ENCODE measurements around the gene TBC1D9B.
A peak's percentile ranks its signal among the peaks of the same experiment; 100 is the strongest.

Gene TBC1D9B

DNA sequence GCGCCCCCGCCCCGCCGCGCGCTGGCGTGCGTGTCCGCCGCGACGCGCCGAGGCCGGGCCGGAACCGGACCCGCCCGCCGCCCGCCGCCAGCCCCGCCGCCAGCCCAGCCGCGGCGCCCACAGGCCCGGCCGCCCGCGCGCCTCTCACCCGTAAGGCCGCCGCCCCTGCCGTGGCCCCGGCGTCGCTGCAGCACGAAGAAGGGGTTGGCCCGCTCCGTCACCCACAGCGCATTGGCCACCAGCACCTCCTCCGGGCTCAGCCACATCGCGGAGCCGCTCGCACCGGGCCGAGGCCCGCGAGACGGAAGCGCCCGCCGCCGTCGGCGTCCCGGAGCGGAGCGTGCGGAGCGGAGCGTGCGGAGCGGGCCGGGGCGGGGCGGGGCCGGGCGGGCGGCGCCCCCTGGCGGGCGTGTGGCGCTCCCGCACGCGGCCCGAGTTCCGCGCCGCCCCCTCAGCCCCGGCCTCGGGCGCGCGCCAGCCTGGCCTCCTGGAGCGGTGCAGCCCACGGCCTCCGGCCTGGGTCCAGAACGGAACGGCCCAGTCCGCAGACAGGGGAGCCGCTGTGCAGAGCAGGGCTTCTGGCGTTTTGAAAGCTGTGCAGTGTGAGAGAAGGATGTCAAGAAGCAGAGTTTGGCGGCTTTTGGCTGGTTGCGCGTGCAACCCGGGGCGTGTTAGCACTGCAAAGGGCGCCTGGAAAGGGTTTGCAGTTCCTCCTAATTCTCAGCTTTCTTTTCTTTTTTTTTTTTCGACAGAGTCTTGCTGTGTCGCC is at the start of gene TBC1D9B:
Gene TBC1D9B (minus strand): TSS at position 342 of the 769 bp plus-strand sequence. CDS start 76 bp downstream, at position 266.
- DNase-seq, result peak; percentile 91

DNA sequence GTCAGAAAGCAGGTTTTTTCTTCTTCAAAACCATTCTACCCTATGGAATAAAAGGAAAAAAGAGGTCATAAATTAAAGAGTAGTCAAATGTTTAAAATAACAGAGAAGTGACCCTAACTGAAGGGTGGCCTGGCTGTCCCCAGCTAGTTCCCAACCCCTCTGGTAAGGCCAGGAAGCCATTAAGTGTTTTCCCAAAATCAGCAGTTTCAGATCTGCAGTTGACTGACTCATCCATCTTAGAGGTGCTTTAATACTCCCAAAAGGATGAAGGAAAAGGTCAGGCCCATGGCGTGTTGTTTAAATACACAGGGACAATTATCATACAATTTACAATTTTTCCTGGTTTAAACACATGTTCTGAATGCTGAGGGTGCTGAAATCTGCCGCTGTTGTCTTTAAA is 47.9 kb upstream of the TBC1D9B start:
- DNase-seq, result no peak

DNA sequence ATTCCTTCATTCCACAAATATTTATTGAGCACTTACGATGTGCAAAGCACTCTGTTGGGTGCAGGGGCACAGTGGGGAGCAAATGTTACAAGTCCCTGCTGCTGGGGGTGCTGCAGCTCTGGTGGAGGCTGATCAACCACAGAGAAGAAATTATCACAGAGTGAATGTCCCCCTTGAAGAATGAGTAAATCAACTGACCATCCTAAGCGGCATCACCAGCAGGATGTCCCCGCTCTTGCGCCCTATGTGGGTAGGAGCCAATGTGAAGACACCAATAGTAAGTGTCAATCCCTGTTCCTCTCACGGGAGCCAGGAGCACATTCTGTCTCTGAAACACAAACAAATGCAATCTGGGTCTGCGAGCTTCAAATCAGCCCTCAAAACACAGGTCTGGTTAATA is 47.4 kb upstream of the TBC1D9B start:
- no peak for DNase-seq

GRCh38 chr5:179954434-179954833 is 46.7 kb upstream of the TBC1D9B start:
- DNase-seq, result no peak

DNA sequence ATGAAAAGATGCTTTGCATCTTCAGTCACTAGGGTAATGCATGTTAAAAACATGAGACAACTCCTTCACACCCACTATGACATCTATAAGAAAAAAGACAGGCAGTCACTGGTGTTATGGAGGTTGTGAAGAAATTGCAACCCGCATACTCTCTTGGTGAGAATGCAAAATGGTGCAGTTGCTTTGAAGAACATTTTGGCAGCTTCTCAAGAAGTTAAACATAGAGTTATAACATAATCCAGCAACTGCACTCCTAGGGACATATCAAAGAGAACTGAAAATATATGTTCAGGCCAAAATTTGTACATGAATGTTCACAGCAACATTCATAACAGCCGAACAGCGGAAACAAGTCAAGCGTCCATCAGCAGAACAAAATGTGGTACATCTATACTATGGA is 46.3 kb upstream of the TBC1D9B start:
- DNase-seq, result no peak

GRCh38 chr5:179936976-179937681 is 29.4 kb upstream of the TBC1D9B start:
- no peak for DNase-seq

DNA sequence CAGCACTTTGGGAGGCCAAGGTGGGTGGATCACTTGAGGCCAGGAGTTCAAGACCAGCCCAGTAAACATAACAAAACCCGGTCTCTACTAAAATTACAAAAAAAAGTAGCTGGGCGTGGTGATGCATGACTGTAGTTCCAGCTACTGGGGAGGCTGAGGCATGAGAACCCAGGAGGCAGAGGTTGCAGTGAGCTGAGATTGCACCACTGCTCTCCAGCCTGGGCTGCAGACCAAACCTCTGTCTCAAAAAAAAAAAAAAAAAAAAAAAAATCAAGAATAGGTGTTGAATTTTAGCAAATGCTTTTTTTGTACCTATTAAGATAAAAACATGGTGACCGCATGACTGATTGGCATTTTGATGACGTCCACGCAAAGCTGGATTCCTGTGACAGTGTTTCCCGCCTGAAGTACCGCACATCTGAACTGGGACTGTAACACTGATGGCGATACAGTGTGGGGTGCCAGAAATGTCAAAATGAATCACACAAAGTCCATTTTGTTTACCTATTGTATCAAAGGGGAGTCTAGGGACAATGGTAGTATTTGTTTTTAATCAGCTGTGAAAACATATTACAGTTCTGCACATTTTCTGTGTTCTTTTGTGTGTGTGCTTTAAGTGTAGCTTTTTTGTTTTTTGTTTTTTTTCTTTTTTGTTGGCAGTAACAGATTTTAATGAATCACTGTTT is 23.2 kb upstream of the TBC1D9B start:
- DNase-seq, result peak; percentile 58

- no peak for DNase-seq
These were observed 20.1 kb upstream of the TBC1D9B start for GRCh38 chr5:179927824-179928223.

GRCh38 chr5:179926657-179927056 is 19.0 kb upstream of the TBC1D9B start:
- DNase-seq, result no peak

- no peak for DNase-seq
These were observed 15.7 kb upstream of the TBC1D9B start for GRCh38 chr5:179923436-179923835.

GRCh38 chr5:179920175-179920574 is 12.5 kb upstream of the TBC1D9B start:
- no peak for DNase-seq

- DNase-seq, result no peak
These were observed 11.9 kb upstream of the TBC1D9B start for GRCh38 chr5:179919487-179920060.

DNA sequence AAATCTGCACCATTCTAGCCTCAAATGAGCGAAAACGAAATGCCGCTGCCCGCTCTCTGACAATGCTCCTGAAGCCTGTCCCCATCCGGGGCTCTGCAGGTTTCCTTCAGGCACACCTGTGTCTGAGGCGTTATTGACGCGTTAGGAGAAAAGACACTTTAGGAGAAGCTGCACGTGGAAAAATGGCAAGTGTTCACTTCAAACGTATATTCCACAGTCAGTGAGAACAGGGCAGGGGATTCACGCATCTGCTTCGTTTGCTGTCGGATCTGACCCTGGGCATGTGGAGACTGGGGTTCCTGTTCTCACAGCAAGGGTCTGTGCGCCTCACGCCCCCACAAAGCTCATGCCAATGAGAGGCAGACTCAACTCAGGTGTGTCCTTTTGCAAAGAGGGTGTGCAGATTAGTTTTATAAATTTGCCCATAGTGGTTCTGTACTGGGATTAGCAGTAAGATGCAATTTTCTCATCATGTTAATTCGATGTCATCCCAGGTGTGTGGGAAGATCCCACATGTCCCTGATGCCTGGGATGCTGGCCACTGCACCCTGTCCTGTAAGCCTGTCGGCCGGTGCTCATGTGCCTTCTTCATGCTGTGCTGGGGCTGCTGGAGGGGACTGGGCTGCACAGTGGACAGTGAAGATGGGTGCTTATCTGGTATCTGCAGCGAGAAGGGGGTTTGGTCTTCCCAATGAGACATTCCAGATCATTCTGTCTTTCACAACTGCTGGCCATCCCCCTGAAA is 11.2 kb upstream of the TBC1D9B start:
- no peak for DNase-seq

- no peak for DNase-seq
These were observed 8.8 kb upstream of the TBC1D9B start for GRCh38 chr5:179916523-179916922.

DNA sequence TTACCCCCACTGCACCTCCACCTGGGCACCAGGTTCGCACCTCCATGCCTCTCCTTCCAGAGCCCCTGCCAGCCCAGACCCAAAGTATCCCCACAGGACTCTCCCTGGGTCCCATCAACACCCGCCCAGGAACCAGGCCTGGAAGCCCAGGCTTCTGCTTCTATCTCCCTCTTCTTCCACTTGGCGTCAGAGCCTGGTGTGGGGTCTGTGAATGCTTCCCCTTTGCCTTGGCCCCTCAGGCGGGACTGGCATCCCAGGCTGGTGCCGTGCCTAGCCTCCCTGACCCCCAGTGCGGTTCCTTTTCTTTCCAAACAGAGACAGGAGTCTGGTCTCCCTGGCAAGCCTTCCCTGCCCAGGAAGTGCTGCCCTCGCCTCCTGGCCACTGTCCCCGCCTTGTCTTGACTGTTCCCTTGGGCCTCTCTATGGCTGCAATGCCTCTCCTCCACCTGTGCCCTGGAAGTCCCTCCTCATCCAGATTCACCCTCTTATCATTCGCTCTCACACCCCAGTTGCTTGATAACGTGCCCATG is 7.8 kb upstream of the TBC1D9B start:
- DNase-seq, result no peak

- DNase-seq, result peak; percentile 85
These were observed 6.5 kb upstream of the TBC1D9B start for GRCh38 chr5:179914032-179914755.

DNA sequence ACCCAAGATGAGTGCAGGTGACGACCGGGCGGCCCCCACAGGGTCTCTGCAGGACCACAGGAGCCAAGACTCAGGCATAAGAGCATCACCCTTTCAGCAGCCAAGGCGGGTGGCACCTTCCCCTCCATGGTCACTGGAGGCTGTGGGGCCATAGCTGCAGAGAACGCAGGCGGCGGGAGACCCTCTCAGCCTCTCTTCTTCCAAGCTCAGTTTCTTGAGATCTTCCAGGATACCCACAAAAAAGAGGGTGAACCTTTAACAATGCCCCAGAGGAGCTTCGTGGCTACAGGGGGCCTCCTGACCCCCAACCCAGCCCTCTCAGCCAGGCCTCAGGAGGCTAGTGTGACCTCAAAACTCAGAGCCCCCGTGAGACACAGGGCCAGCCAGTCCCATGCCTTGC is 5.8 kb upstream of the TBC1D9B start:
- DNase-seq, result no peak

DNA sequence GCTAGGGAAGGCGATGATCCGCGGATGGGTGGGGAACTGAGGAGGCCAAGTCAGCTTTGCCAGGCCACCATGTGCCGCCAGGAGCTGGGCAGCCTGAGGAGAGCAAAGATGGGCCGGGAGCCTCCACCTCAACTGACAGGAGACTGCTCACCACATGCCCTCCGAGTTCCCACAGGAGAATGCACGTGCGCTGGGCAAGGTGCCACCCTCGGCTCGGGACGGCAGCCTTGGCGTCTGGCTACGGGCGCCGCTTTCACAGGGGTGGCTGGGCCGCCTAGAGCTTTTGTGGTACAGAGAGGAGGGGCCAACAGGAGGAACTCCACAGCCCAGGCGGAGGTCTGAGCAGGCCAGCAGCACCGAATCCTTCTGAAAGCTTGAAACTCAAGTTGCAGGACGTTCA is 5.3 kb upstream of the TBC1D9B start:
- no peak for DNase-seq

GRCh38 chr5:179912386-179912785 is 4.7 kb upstream of the TBC1D9B start:
- DNase-seq, result no peak

DNA sequence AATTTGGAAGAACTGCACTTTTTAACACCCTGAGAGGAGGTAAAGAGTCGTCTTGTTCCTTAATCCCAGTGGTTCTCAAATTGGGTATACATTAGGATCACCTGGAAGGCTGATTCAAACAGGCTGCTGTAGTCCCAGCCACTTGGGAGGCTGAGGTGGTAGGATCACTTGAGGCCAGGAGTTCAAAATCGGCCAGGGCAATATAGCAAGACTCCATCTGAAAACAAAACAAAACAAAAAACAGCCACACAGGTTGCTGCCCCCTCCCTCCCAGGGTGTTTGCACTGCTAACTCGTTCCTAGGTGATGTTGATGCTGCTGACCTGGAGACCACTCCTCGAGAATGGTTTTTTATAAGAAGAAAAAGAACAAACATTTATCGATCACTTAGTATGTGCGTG is 1.5 kb upstream of the TBC1D9B start:
- no peak for DNase-seq

DNA sequence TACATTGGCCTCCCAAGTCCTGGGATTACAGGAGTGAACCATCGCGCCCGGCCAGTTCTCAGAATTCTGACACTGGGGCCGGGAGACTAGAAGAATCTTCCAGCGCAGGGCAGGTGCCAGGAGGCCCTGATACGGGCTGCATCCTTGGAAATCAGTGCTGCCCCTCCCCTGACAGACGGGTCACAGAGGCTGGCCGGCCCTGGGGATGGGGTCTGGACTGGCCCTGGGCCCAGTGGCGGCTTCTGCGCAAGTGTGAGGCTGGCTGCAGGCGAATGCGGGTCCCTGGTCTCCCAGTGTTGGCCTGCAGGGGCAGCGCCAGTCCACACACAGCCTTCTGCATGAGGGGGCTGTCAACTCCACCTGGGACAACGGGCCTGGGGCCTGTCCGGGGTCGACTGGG is 831 bp upstream of the TBC1D9B start:
- DNase-seq, result peak; percentile 30

Measured in DMS53 (cell line).